ENCODE measurements around the gene OR4A15. TPM values are rescaled to one million over a fixed set of nuclear protein-coding genes. Genes with fewer than 3 reads are reported as not detected.

OR4A15 gene
- not detected in 2 replicates for total RNA-seq (2014; rRNA removed)
- polyA plus RNA-seq (2012) = not detected

- no peak for DNase-seq (ENCODE audit: low read depth)
These were observed at the start of gene OR4A15 for GRCh38 chr11:55367674-55368073. Gene OR4A15 (plus strand): TSS chr11:55367974. CDS start chr11:55367974, 0 bp downstream.

- no peak for DNase-seq (ENCODE audit: low read depth)
These were observed 43.3 kb upstream of the OR4A15 start for GRCh38 chr11:55324500-55324899.

DNA sequence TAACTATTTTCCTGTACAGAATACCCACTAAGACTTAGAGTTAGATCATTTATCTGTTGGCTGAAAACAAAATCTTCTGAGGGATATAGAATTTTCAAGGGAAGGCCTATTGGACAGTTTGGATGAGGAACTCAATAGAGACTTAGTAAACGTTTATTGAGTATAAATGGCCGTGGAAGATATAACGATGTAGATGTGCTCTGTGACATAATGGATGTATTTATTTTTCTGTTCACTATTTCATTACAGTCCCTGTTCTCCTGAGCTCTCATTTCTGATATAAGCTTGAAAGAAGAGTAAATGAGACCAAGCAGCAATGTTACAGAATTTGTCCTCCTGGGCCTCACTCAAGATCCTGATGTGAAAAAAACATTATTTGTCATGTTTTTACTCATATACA is 24.9 kb upstream of the OR4A15 start, which contains the start of gene OR4A16:
TSS of gene OR4A16 (plus strand) at position 301 of the 400 bp plus-strand sequence. CDS start at position 301, 0 bp downstream.
- no peak for DNase-seq (ENCODE audit: low read depth)

DNA sequence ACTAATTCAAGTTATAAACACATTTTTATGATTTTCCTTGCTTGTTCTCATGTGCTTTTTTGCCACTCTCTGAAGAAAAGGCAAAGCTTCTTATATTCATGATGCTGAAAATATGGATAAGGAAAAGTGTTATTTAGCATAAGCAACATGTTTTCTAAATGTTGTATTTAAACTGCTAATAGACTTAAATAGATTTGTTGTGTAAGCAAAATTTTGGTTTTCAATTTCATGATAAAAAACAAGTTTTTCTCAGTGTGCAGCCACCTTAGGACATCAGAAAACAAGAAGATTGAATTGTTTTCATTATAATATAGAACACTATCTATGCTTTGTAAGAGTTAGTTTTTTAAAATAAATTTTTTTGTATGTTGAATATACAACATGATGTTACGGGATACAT is 22.5 kb upstream of the OR4A15 start:
- no peak for DNase-seq (ENCODE audit: low read depth)

DNA sequence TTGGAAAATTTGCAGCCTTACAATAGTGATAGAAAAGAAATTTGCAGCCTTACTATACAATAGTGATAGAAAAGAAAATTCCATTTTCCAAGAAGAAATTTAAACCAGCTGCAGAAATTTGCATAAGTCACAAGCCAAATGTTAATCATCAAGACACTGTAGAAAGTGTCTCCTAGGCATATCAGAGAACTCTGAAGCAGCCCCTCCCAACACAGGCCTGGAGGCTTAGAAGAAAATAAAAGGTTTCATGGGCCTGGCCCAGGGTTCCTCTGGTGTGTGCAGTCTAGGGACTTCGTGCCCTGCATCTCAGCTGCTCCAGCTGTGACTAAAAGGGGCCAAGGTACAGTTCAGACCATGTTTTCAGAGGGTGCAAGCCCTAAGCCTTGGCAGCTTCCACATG is 18.7 kb upstream of the OR4A15 start:
- no peak for DNase-seq (ENCODE audit: low read depth)

DNA sequence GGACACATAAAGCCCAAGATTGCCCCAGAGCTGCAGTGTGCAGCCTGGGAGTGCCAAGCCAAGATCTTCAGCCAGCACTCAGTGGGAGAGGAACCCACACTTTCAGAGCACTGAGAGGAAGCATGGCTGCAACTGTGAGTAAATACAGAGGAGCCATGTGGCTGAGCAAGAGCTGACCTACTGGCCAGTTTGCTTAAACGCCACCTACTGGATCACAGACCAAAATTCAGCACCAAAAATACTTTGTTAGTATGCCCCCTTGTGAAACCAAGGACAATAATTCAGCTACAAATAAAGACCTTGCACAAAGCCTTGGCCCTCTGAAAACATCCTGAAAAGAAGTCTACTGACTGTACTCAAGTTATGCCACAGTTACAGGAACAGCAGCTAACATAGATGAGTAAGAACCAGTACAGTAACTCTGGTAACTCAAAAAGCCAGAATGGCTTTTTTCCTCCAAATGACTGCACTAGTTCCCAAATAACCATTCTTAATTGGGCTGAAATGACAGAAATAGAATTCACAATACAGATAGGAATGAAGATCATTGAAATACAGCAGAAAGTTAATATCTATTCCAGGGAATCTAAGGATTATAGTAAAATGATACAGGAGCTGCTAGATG is 10.1 kb upstream of the OR4A15 start:
- no peak for DNase-seq (ENCODE audit: low read depth)

- no peak for DNase-seq (ENCODE audit: low read depth)
These were observed 33.2 kb downstream of the OR4A15 start for GRCh38 chr11:55401011-55401410.

Other genes with a start within 250 kb of the OR4A15 start
- not detected in 2 replicates for gene TRIM48, start 105.8 kb upstream of the OR4A15 start, total RNA-seq (2014; rRNA removed)
- not detected in 2 replicates for gene OR4A16, start 24.8 kb upstream of the OR4A15 start, total RNA-seq (2014; rRNA removed)
- gene OR4C15, start 186.5 kb downstream of the OR4A15 start, total RNA-seq (2014; rRNA removed) = not detected in 2 replicates
- not detected in 2 replicates for gene OR4C16, start 204.2 kb downstream of the OR4A15 start, total RNA-seq (2014; rRNA removed)
- not detected in 2 replicates for gene OR4C11, start 239.7 kb downstream of the OR4A15 start, total RNA-seq (2014; rRNA removed)